CD4-positive, alpha-beta T cell (primary cell): ENCODE measurements around the gene NXNL2. TPM values are rescaled to one million over a fixed set of nuclear protein-coding genes. Genes with fewer than 3 reads are reported as not detected.

Experiments
- ATAC-seq: fragments of 200-7000 bp; cut with Tn5 transposase; one replicate; pipeline ENCODE4 v1.10.0; 2022; ENCODE audit warnings: mild to moderate bottlenecking; ENCODE audit not compliant: poor library complexity
- CTCF ChIA-PET: fragments of 350-600 bp; sonication (Branson Sonifier 250); formaldehyde crosslinking; loops from one replicate; lab custom pipeline; 2021; ENCODE audit warnings: antibody characterized with exemption, inconsistent platforms; lab: Charles Lee
- POLR2A ChIA-PET: fragments of 350-600 bp; sonication (Branson Sonifier 250); formaldehyde crosslinking; loops from one replicate; lab custom pipeline; 2021; ENCODE audit warnings: antibody characterized with exemption, inconsistent platforms; lab: Charles Lee
- DNase-seq, 14 experiments: peaks; one replicate each; pipeline ENCODE4 v3.0.0-alpha.2; 2013 to 2020; ENCODE audit warnings: mixed read lengths in 2 of 14
- H3K27ac ChIP-seq, 2 donors: one replicate each; pipeline versions ENCODE4 v1.5.1 to v1.7.0; 2013; ENCODE audit warnings: low read length in 2 of 2, low read depth in 1 of 2, mild to moderate bottlenecking in 1 of 2
- H3K27me3 ChIP-seq, 2 experiments: 1 replicate in 1 of 2; 2 replicates in 1 of 2; pipeline versions ENCODE4 v1.6.1 to v1.7.0; 2013; ENCODE audit warnings: low read length in 2 of 2, control low read depth in 1 of 2, mild to moderate bottlenecking in 1 of 2, moderate library complexity in 1 of 2; ENCODE audit not compliant: insufficient read depth in 2 of 2, control insufficient read depth in 1 of 2
- H3K36me3 ChIP-seq: one replicate; pipeline ENCODE4 v1.6.1; 2013; ENCODE audit warnings: low read length, control low read depth; ENCODE audit not compliant: insufficient read depth
- H3K4me1 ChIP-seq: one replicate; pipeline ENCODE4 v1.6.1; 2013; ENCODE audit warnings: low read length, control low read depth; ENCODE audit not compliant: insufficient read depth
- H3K4me3 ChIP-seq: one replicate; pipeline ENCODE4 v1.5.1; 2013; ENCODE audit warnings: mild to moderate bottlenecking, low read length, moderate library complexity
- H3K9me3 ChIP-seq, 2 experiments: 1 replicate in 1 of 2; 2 replicates in 1 of 2; pipeline versions ENCODE4 v1.6.1 to v1.7.0; 2013; ENCODE audit warnings: low read length in 2 of 2, mild to moderate bottlenecking in 2 of 2, control low read depth in 1 of 2, moderate library complexity in 1 of 2; ENCODE audit not compliant: control insufficient read depth in 1 of 2, insufficient read depth in 1 of 2
- H3K27ac Mint-ChIP-seq: one replicate; pipeline ENCODE4 v1.8.0; 2020; ENCODE audit warnings: mixed read lengths
- H3K27me3 Mint-ChIP-seq: one replicate; pipeline ENCODE4 v1.8.0; 2021; ENCODE audit warnings: mixed read lengths
- H3K36me3 Mint-ChIP-seq: one replicate; pipeline ENCODE4 v1.8.0; 2021; ENCODE audit warnings: low read depth, mixed read lengths
- H3K4me1 Mint-ChIP-seq: one replicate; pipeline ENCODE4 v1.8.0; 2021; ENCODE audit warnings: low read depth, mixed read lengths
- H3K4me3 Mint-ChIP-seq: one replicate; pipeline ENCODE4 v1.8.0; 2020; ENCODE audit warnings: mild to moderate bottlenecking, mixed read lengths
- H3K9me3 Mint-ChIP-seq: one replicate; pipeline ENCODE4 v1.8.0; 2020; ENCODE audit warnings: mixed read lengths
- intact Hi-C, 2 experiments: fragments of 100-400 bp; cut with DNase I in 1 of 2; cut with micrococcal nuclease in 1 of 2; formaldehyde crosslinking; loops; one replicate each; pipeline versions ENCODE4 v1.15.1 to v1.9.0; 2023 to 2025; cut with DNase I, micrococcal nuclease
- total RNA-seq, 174 experiments: library from RNA in 2 of 174; stranded (reverse) in 2 of 174; gene quantifications; one replicate each; pipeline ENCODE4 v1.2.3 and lab custom pipeline; 2021 to 2026
- TF ChIP-seq, protein P1 (sequence below): fragments of 200-600 bp; IDR thresholded peaks from one replicate; pipeline ENCODE4 v1.8.0; 2022; ENCODE audit warnings: antibody characterized with exemption, mild to moderate bottlenecking

The NXNL2 gene
- total RNA-seq, 2 experiments from 2014 or later: not detected

DNA sequence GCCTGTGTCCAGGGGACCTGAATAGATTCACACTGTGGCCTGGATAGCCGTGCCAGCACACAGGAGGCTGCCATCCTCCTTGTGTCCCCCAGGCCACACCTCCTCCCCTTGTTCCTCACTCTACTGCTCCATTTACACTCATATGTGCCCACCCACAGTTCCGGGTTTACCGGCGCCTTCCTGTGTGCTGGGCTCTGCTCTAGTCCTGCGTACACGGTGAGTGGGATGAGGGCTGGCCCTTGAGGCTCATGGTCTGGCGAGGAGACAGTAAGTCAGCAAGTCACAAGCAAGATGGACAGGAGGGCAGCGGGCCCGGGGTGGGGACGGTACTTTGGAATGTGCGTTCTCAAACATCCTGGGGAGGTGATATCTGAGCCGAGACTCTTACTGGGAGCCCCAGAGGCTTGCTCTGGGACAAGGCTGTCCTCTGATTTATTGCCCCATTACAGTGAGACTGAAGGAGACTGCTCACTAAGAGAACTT, 32.4 kb upstream of the NXNL2 start:
- Mint-ChIP-seq H3K27ac (no peak overlapping the region), H3K27me3 (no peaks in the 10 kb centered on the region), H3K9me3 (no peaks in the 10 kb centered on the region), H3K4me1 (no peaks in the 10 kb centered on the region), H3K36me3 (no peaks in the 10 kb centered on the region), H3K4me3 (no peak overlapping the region)
- Histone ChIP-seq H3K27ac (no peak overlapping the region), H3K4me3 (no peak overlapping the region), H3K9me3 (no peaks in the 10 kb centered on the region), H3K27me3 (no peaks in the 10 kb centered on the region), H3K4me1 (no peaks in the 10 kb centered on the region), H3K36me3 (no peaks in the 10 kb centered on the region)
- CTCF ChIA-PET: no interaction called here
- POLR2A ChIA-PET: no interaction called here
- intact Hi-C loops: loop anchor here in 1 of 2 experiments (1.0 kb wide), 1 partner anchor 21 kb away; no protein-coding TSS in a partner anchor
- no peak for DNase-seq
- TF ChIP-seq, protein P1, sequence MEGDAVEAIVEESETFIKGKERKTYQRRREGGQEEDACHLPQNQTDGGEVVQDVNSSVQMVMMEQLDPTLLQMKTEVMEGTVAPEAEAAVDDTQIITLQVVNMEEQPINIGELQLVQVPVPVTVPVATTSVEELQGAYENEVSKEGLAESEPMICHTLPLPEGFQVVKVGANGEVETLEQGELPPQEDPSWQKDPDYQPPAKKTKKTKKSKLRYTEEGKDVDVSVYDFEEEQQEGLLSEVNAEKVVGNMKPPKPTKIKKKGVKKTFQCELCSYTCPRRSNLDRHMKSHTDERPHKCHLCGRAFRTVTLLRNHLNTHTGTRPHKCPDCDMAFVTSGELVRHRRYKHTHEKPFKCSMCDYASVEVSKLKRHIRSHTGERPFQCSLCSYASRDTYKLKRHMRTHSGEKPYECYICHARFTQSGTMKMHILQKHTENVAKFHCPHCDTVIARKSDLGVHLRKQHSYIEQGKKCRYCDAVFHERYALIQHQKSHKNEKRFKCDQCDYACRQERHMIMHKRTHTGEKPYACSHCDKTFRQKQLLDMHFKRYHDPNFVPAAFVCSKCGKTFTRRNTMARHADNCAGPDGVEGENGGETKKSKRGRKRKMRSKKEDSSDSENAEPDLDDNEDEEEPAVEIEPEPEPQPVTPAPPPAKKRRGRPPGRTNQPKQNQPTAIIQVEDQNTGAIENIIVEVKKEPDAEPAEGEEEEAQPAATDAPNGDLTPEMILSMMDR: no peak
- no peak for ATAC-seq

DNA sequence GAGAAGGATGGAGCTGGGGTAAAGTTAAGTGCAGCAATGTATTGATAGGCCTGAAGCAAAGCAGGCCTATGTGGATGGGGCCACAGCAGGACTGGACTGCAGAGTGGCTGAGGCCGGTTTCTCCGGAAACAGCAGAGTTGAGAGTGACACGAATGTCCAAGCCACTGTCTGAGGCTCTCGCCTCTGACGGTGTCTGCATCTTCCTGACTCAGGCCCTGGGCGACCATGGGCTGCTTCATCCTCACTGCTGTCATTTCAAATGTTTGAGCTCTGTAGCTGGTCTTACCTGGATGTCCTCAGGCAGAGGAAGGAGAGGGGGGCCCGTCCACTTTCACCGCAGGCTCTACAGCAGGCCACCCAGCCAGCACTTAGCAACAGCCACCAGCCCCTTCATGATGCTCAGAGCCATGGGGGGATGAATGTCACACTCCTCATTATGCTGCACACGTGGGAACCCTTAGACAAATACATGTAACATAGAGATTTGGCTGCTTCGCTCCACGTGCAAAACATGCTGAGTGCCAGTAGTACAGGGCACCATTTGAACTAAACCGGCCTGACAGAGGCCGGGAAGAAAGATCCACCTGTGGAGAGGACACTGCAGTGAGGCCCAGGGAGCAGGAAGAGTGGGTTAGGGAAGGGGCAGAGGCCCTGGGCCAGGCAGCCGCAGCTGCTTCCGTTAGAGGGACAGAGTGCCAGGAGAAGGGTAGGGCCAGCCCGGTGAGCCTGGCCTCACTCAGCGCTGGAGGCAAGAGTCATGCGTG, 31.7 kb upstream of the NXNL2 start:
- no peak overlapping the region for H3K4me3 ChIP-seq
- no peaks in the 10 kb centered on the region for H3K9me3 ChIP-seq
- Mint-ChIP-seq H3K9me3 (no peaks in the 10 kb centered on the region), H3K27ac (no peak overlapping the region), H3K36me3 (no peaks in the 10 kb centered on the region), H3K4me1 (no peaks in the 10 kb centered on the region), H3K27me3 (no peaks in the 10 kb centered on the region), H3K4me3 (no peak overlapping the region)
- no peaks in the 10 kb centered on the region for H3K36me3 ChIP-seq
- intact Hi-C loops: loop anchor here in 1 of 2 experiments (1.0 kb wide), 1 partner anchor 20 kb away; no protein-coding TSS in a partner anchor
- no peaks in the 10 kb centered on the region for H3K4me1 ChIP-seq
- no peak overlapping the region for H3K27ac ChIP-seq
- no peak for DNase-seq
- ChIA-PET CTCF (no interaction called here), POLR2A (no interaction called here)
- TF ChIP-seq, protein P1: no peak
- ATAC-seq: no peak
- H3K27me3 ChIP-seq: no peaks in the 10 kb centered on the region

DNA sequence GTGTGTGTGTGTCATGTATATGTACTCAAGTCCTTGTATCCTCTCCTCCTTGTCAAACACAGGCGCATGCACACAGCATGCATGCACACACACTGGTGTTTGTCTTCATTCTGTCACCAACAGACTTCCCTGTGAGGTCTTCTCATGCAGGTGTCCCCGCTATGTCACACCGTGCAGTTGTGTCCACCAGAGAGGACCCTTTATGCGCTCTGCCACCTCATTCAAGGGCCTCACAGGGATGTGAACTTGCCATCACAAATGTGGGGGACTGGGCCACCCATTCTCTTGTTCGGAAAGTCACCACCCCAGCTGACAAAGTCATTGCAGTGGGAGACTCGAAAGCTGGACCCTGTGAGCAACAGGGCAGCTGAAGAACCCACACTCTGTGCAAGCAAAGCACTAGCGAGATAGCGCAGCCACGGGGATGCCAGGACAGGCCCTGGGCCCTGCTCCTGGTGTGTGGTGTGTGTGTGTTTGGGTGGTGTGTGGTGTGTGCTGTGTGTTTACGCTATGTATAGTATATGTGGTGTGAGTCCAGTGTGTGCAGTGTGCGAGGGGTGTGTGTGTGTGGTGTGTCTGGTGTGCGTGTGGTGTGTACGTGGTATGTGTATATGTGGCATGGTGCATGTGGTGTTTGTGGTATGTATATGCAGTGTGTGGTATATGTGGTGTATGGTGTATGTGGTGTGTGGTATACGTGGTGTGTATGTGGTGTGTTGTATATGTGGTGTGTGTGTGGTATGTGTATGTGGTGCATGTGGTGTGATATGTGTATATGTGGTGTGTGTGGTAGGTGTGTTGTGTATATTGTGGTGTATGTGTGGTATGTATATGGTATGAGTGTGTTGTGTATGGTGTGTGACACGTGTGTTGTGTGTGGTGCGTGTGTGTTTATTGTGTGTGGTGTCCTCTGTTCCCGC, 30.9 kb upstream of the NXNL2 start:
- Mint-ChIP-seq H3K27ac (no peak overlapping the region), H3K9me3 (no peaks in the 10 kb centered on the region)

More for the DNA sequence above, 30.9 kb upstream of the NXNL2 start:
- H3K27me3 ChIP-seq: no peaks in the 10 kb centered on the region
- Mint-ChIP-seq H3K4me3 (no peak overlapping the region), H3K36me3 (no peaks in the 10 kb centered on the region), H3K4me1 (no peaks in the 10 kb centered on the region), H3K27me3 (no peaks in the 10 kb centered on the region)
- no peaks in the 10 kb centered on the region for H3K9me3 ChIP-seq
- TF ChIP-seq, protein P1: no peak
- ChIA-PET POLR2A (no interaction called here), CTCF (no interaction called here)
- no peak overlapping the region for H3K27ac ChIP-seq
- no peaks in the 10 kb centered on the region for H3K36me3 ChIP-seq
- no peak for DNase-seq
- intact Hi-C loops: loop anchor here in 1 of 2 experiments (1.0 kb wide), 1 partner anchor 19 kb away; no protein-coding TSS in a partner anchor
- no peaks in the 10 kb centered on the region for H3K4me1 ChIP-seq
- ATAC-seq: no peak
- H3K4me3 ChIP-seq: no peak overlapping the region
